GM18909 (cell line): ENCODE results near the gene PRR16.

Experiments
- ATAC-seq: cut with Tn5 transposase; IDR thresholded peaks from one replicate; pipeline ENCODE4 v1.9.1; 2021; ENCODE audit warnings: mild to moderate bottlenecking; ENCODE audit not compliant: unreplicated experiment, poor library complexity

PRR16 gene

GRCh38 chr5:120461251-120461650 lies 2.8 kb upstream of the PRR16 start:
- no peak for ATAC-seq

GRCh38 chr5:120463006-120463680 lies 957 bp upstream of the PRR16 start:
- no peak for ATAC-seq

- peak; percentile 39 for ATAC-seq
Measured at GRCh38 chr5:120464627-120465435, 731 bp downstream of the PRR16 start.

GRCh38 chr5:120465436-120465961 lies 1.4 kb downstream of the PRR16 start:
- ATAC-seq, result no peak

- no peak for ATAC-seq
Measured at GRCh38 chr5:120466341-120467006, 2.4 kb downstream of the PRR16 start.

GRCh38 chr5:120471971-120472370 lies 7.9 kb downstream of the PRR16 start:
- ATAC-seq, result no peak

GRCh38 chr5:120472911-120473310 lies 8.8 kb downstream of the PRR16 start:
- no peak for ATAC-seq

- no peak for ATAC-seq
Measured at GRCh38 chr5:120473332-120473731, 9.2 kb downstream of the PRR16 start.

- no peak for ATAC-seq
Measured at GRCh38 chr5:120476063-120476462, 12.0 kb downstream of the PRR16 start.

- ATAC-seq, result no peak
Measured at GRCh38 chr5:120479066-120479465, 15.0 kb downstream of the PRR16 start.

GRCh38 chr5:120499876-120500563 lies 35.9 kb downstream of the PRR16 start:
- no peak for ATAC-seq

GRCh38 chr5:120502531-120502930 lies 38.4 kb downstream of the PRR16 start:
- no peak for ATAC-seq

- ATAC-seq, result no peak
Measured at GRCh38 chr5:120503341-120503740, 39.2 kb downstream of the PRR16 start.

- ATAC-seq, result no peak
Measured at GRCh38 chr5:120504057-120504456, 40.0 kb downstream of the PRR16 start.

GRCh38 chr5:120507197-120507596 lies 43.1 kb downstream of the PRR16 start:
- no peak for ATAC-seq

- ATAC-seq, result no peak
Measured at GRCh38 chr5:120507800-120508463, 43.8 kb downstream of the PRR16 start.

- ATAC-seq, result no peak
Measured at GRCh38 chr5:120509053-120509452, 45.0 kb downstream of the PRR16 start.

GRCh38 chr5:120510098-120510637 lies 46.1 kb downstream of the PRR16 start:
- no peak for ATAC-seq

GRCh38 chr5:120510994-120511686 lies 47.0 kb downstream of the PRR16 start:
- ATAC-seq, result no peak
